GM21390 (cell line): ENCODE measurements around the gene SFRP5.

Experiments
- ATAC-seq: cut with Tn5 transposase; IDR thresholded peaks from one replicate; pipeline ENCODE4 v1.9.1; 2021; ENCODE audit not compliant: unreplicated experiment

SFRP5 gene

GRCh38 chr10:97771913-97772823 is at the start of gene SFRP5:
Gene SFRP5, minus strand, starts transcription at chr10:97771999. Its CDS starts 166 bp downstream, at chr10:97771833.
- no peak for ATAC-seq

- ATAC-seq, result no peak
Measured at GRCh38 chr10:97820096-97820704, 48.4 kb upstream of the SFRP5 start.

DNA sequence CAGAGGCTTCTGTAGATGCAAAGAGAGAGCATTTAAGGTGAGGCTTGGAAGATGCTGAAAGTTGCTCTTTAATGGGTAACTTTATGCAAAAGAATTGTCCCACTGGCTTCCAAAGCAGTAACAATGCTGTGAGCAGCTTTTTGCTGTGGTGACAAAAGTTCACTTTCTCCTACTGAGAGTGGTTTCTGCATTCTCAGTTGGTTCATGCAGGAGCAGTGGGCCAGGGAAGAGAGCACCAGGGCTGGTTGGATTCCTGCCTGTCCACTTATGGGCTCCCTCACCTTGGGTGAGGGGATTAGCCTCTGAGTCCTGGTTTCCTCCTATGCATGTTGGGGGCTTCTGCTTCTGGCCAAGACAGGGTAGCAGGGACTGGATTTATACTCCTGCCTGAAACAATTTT is 46.8 kb upstream of the SFRP5 start:
- no peak for ATAC-seq

DNA sequence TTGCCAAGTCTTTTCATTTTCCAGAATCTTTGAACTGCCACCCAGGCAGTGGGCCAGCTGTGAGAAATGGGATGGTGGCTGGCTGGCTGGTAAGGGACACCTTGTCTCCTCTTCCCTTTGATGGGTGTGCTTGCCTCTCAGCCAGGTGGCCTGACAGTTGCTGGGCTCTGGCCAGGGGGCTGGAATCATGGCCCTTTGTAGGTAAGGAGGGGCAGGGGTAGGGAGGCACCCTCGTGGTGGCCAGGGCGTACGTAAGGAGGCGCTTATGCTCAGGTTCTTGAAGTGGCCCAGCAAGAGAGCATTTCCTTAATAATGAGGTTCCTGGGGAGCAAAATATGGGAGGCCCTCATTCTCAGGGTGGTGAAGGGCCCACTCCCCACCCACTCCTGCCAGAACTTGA is 44.8 kb upstream of the SFRP5 start:
- ATAC-seq, result no peak

DNA sequence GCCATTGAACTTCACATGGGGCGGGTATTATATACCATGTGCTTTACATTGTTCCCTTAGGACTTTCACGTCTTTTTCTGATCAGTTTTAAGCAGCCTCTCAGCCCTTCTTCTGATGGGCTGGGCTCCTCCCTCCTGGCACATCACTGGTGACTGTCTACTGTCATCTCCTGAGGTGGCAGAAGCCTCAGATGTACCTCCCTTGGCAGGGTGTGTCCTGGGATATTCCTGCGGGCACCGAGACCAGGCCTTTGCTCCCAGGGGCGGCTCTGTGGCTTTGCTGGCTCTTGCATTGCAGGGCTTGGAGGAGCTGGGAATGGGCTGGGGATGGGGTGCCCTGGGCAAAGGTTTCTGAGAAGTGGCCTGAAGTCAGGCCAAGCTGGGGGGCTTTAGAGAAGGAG is 43.2 kb upstream of the SFRP5 start:
- no peak for ATAC-seq

DNA sequence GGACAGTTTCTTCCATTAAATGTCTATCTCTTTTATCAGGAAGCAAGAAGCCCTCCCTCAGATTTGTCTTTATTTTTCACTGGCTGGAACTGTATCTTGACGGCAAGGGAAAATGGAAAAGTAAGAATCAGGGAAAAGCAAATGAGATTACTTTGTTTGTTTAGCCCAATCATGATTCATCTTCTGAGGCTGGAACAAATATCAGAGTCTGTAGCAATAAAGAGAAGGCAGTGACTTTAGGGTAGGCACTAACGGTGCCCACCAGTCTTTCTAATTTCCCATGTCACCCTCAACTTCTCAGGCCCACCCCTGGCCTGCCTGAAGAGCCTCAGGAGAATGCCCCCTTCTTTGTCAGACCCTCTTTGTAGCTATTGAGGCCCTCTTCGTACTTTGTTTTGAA is 41.5 kb upstream of the SFRP5 start:
- no peak for ATAC-seq

DNA sequence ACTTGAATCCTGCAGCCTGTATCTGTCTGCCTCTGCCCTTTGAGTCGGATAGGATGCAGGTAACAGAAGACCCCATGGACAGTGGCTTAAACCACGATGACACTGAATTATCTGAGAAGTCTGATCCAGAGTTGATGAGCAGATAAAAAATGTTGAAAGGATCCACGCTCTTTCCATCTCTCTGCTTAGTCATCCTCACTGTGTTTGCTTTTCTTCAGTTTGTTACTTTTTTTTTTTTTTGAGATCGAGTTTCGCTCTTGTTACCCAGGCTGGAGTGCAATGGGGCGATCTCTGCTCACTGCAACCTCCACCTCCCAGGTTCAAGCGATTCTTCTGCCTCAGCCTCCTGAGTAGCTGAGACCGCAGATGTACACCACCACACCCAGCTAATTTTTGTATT is 40.9 kb upstream of the SFRP5 start:
- ATAC-seq, result no peak

- no peak for ATAC-seq
Measured at GRCh38 chr10:97811958-97812357, 40.2 kb upstream of the SFRP5 start.

DNA sequence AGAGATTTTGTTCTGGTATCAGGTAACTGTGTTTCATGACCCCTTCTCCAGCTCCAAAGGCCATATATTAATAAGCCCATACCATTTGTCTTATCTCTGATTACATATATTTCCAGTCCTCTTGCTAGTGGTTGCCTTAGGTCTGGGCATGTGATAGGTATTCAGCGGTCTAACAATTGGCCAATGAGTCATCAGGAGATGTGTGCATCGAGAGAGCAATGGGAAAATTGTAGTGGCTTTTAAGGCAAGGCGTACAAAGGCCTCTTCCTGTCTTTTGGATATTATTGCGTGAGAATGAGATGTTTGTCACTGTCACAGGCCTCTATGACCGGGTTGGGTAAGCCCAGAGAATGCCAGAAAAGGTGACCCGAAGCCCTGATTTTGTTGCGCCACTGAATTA is 38.6 kb upstream of the SFRP5 start:
- no peak for ATAC-seq

DNA sequence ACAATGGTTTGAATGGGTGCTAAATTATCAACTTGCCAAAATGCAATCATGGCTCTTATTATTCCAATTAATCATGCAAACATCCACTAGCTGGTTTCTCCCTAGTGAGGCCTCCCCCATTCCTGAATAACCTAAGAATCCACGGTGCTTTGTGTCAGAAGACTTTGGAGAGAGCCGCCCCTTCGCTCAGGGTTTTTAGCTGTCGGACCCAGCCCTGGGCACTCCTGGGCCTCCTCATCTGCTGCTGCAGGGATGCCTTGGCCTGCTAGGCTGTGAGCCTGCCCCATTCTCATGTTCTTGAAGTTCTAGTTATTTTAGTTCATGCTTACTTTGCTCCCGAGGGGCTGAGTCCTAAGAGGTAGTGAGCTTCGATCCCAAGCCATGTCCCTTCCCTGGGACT is 34.1 kb upstream of the SFRP5 start:
- no peak for ATAC-seq

GRCh38 chr10:97805096-97805884 is 33.5 kb upstream of the SFRP5 start:
- ATAC-seq, result no peak

- no peak for ATAC-seq
Measured at GRCh38 chr10:97801422-97801821, 29.6 kb upstream of the SFRP5 start.

DNA sequence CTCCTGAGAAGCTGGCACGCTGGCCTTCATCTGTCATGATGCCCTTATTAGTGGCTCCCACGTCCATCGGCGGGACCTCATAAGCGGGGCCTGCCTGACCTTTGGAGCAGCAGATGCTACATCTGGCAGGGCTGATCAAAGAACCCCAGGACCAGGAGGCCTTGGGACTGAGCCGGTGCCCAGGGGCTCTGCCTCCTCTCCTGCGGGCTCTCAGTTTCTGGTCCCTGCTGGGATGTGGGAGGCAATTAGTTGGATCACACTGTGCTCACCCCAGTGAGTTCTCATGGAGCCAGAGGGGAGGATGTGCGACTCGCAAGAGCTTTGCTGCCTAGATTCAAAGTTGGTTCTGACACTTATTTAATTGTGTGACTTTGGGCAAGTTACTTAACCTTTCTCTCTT is 28.7 kb upstream of the SFRP5 start:
- ATAC-seq, result no peak

- no peak for ATAC-seq
Measured at GRCh38 chr10:97798958-97799610, 27.3 kb upstream of the SFRP5 start.

DNA sequence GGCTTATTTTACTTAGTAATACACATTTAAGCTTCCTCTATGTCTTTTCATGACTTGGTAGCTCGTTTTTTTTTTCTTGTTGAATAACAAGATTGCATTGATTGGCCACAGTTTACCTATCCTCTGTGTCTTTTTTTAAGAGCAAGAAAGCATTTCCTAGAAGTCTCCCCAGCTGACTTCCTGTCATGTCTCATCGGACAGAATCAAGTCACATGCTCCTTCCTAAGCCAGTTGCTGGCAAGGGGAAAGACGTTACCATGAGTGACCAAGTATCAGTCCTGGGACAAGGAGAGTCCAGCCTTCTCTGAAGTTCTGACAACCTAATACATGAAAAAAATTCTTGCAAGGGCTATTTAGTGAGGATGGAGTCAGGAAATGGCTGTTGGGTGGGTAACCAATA is 24.9 kb upstream of the SFRP5 start:
- no peak for ATAC-seq

GRCh38 chr10:97795886-97796285 is 24.1 kb upstream of the SFRP5 start:
- ATAC-seq, result no peak

DNA sequence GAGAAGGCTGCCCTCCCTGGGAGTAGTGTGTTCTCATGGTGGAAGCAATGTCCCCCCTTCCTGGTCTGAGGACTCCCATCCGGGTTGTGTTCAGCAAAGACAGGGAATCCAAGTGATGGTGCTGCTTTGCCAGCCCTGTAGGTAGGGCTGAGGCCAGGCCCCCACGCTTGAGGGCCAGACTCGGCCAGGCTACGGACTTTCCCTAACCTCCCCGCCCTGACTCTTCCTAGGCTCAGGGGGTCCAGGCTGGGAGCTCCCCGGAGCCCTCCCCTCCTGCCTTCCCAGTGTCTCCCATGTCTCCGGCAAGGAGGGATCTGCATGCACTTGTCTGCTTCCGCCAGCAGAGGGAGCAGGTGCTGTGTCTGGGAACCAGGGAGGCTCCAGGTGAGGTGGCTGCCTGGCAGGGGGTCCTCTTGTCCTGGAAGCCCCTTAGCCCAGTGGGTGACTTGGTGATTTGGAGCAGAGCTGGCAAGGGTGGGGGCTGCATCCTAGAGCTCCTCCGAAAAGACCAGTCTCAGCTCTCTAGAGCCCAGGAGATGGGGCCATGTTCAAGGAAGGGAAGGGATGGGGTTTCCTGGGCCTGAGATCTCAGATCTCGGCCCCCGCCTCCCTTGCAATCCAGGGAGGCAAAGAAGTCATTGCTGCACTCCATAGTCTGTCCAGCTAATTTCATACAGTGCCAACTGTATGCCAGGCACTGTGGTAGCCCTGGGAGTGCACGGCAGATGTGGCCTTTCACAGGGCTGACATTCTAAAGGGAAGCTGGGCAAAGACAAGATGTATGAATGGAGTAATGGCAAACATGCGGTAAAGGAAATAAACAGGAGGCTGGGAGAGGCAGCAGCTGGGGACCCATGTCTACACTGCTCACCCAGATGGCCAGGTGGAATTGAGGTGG is 20.3 kb upstream of the SFRP5 start:
- no peak for ATAC-seq

DNA sequence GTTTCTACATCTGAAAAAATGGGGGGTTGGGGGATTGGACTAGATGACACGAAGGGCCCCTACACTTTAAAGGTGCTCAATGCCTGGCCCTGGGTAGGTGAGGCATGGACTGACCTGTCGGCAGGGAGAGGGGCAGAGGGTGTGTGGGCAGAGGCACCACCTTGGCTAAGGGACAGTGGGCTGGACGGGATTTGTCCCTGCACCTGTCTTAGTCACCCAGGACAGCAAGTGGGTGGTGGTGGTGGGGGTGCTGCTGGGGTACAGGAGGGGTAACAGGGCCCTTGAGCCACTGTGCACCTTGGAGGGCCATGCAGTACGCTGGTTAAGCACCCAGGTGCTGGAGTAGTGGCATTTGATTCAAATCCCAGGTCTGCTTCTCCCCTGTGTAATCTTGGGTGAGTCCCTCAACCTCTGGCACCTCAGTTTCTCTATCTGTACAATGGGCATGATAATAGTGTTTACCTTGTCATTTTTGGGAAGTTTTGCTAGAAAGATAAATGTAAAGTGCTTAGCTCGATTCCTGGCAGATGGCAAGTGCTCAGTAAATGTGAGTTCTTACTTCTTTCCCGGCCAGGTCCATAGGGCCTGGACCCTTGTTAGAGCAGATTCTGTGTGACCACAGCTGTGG is 18.1 kb upstream of the SFRP5 start:
- ATAC-seq, result no peak

DNA sequence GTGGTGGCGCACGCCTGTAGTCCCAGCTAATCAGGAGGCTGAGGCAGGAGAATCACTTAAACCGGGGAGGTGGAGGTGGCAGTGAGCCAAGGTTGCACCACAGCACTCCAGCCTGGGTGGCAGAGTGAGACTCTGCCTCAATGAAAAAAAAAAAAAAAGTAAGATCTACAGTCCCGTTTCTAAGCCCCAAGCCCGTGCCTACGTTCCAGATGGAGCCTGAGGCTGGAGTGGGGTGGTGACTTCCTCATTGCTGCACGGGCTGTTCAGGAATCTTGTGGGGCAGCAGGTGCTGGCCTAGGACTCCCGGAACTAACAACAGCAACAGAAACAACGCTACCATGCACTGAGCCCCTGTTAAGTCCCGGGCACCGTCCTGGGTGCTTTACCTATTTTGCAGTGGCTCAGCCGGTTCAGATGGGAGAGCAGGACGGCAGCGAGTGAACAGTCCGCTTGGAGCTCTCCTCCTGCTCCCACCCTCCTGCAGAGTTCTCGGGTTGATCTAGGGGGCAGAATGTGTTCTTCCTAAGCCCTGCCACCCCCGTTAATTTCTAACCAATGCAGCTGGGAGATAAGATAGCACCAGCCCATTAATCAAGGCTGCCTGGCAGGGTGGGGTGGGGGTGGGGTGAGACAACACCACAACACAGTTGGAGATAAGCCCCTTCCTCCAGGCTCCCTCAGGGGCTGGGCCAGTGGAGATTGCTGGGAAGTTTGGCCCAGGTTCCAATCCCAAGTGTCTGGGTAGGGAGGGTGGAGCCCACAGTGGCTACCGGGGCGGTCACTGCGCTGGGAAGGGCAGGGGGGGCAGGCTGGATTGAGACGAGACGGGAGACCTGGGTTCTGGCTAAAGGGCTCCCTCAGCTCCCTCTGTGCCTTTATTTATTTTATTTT is 17.0 kb upstream of the SFRP5 start:
- ATAC-seq, result no peak
